ENCODE measurements around the gene HOXA5. TPM values are rescaled to one million over a fixed set of nuclear protein-coding genes. Genes with fewer than 3 reads are reported as not detected.

The HOXA5 gene
- total RNA-seq, 2 donors from 2014 or later, result 13.0 to 16.2 TPM

DNA sequence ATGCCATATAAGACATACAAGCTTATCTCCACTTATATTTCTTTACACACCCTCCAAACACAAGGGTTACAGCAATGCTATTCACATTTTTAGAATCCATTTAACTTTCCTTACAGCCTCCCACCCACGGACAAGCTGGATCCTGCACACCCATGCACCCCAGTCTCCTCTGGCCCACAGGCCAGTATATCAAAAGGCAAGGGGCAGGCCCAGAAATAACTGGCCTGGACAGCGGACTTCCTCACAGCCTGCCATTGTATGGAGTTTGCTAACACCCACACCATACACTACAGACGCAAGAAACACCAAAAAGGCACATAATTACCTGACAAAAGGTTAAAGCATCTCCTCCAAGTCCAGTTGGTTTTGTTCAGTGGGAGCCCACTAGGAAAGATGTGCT is 24.9 kb downstream of the HOXA5 start:
- no peak for DNase-seq
- ATAC-seq, result no peak
- intact Hi-C loops (cut with DNase I, micrococcal nuclease), result no loop called here

DNA sequence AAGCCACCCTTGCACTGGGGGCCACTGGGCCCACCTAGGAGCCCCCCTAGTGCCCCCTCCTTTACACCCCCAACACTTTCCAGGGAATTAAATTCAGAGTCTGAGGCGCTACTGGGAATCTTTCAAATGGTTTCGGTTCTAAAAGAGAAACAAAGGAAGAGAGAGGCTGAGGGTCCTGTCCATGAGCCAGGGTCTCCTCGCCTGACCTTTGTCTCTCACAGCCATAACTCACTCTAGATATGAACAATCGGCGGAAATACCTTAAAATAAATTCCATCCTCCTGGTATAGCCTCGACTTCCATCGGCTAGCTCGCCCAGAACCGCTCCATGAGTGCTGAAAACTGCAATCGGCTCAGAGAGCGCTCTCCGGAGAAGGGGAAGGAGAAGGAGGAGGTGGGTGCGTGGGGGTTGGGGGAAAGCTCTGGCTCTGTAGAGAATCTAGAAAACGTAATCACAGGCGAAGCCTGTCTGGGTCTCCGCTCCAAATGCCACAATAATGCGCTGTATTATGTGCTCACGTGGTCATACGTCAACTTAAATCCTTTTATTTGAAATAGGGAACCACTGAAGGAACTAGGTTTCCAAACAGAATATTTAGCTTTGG is 25.5 kb downstream of the HOXA5 start:
- ATAC-seq, result no peak
- DNase-seq, result no peak

DNA sequence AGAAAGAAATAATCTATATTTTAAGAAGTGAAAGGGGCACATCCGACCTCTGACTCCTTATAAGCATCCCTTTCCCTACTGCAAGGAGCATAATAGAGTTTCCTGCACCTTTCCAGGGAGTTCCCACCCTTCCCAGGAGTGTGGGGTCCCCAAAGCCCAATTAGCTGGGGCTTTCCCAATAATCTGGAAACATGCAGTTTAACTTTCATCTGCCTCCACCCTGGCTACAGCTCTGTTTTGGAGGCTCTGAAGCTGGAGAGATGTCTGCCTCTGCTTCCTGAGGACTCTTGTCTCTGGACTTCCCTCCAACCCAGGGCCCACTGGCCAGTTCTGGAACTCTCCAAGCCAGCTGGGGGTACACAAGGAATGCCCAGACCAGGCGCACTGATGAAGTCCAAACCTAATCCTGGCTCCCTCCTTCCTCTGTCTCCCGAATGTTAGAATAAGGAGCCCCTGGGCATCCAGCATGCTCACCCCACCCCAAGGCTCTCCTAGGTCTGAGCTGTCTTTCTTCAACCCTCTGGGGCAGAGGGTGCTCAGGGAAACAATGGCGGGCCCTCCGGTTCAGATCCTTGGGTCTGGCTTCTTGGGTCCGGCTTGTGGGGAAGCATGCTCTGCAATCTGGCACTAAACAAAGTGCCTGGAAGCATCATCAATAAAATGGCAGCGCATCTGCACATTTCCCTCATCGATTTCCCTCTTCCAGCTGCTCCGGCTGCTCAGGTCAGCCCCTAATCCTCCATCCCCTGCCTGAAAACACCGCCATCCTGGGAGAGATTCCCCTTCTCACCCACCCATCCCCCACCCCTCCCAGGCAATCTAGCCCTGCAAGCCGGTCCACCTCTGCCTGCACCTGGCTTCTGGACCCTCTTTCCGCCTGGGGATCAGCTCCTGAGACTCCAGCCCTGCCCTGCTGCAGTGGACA is 26.3 kb downstream of the HOXA5 start:
- ATAC-seq, result no peak
- no peak for DNase-seq

More for the DNA sequence above, 25.5 kb downstream of the HOXA5 start:
- intact Hi-C loops (cut with DNase I, micrococcal nuclease), result no loop called here

DNA sequence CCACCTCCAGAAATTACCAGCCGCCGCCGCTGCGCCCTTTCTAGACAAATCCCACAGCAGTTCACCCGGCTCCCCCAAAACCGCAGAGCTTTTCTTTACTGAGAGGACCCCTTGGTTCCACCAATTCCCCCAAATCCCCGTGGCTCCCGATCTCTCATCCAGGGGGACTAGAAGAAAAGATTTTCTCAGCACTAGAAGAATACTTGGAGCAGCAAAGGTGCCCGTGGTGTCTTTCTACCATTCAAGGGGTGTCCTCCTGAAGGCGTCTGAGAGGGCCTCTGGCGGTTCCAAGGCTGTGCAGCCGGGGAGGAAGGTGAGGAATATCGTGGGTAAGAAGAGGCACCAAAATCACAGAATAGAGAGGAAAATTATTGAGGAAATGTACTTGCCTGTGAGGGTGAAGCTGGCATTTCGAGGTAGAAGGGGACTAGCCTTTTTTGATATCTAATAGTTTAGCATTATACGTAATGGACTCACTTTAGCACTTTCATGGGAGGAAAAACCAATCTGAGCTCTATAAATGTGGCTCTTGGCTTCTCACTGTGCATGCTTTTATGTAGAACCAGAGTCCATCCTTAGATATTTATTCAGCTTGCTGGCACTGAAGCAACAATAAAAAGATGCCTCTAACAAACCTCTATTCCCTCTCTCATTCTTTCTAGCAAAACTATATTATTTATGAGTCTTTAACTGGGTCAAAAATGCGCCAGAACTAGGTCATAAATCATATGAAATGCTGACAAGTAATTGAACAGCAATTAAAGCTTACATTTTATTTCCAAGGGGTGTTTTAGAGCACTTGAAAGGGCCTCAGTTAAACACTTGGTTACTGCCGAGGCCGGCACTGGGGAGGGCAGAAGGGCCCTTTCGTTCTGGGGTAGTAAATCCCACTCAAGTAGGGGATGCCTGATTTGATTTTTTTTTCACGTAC is 27.2 kb downstream of the HOXA5 start:
- intact Hi-C loops (cut with DNase I, micrococcal nuclease), result no loop called here
- no peak for ATAC-seq
- no peak for DNase-seq

More for the DNA sequence above, 26.3 kb downstream of the HOXA5 start:
- intact Hi-C loops (cut with DNase I, micrococcal nuclease), result no loop called here

DNA sequence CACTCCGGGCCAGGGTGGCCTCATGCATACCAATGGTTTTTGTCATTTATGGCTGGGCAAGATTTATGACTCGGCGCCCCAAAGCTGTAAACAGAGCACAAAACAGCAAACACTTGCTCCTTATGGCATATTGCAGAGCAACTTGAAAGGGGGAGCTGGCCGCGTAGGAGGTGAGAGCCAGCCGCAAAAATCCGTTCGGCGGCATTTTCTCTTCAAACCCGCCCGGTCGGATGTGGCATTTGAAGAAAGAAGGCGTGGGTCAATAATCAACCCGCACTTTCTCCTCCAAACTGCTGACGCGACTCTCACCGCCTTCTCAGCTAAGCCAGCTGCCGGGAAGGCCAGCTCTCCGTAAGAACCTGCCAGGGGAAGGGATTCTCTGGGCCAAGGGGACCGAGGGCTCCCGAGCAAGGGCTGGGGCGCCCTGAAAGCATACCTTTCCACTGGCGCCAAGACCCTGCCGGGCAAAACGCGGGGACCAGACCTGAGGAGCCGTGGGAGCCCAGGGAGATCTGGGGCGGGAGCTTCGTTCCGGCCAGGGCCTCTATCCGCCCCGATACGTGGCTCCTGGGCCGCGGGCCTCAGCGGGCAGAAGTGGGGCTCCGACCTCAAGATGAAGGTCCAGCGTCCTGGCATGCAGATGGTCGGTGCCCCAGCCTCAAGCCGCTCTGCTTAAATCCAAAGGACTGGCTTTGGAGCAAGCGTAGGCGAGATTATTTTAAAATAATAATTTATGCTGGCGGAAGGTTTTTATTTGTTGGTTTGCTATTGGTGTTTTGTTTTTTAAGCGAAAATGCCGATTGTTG is 28.1 kb downstream of the HOXA5 start:
- intact Hi-C loops (cut with DNase I, micrococcal nuclease), result no loop called here

DNA sequence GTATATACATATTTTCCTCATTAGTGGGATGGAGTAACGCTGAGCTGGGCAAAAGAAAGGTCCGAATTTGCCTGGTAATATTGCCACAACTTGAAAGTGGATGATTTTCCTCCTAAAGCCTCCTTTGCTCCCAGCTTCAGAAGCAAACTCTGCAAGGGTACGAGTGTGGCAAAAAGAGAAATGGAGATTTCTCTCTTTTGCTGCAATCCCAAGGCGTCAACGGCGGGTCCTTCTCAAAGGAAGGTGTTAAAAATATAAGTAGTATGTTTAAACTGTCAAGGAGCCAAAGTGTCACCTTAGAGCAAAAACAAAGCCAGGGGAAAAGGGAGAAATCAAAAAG is 28.6 kb downstream of the HOXA5 start:
- intact Hi-C loops (cut with DNase I, micrococcal nuclease), result no loop called here
- ATAC-seq (no peak), DNase-seq (no peak)

More for the DNA sequence above, 28.1 kb downstream of the HOXA5 start:
- peak; percentile 34 for ATAC-seq
- DNase-seq, result peak; percentile 66 to 74

DNA sequence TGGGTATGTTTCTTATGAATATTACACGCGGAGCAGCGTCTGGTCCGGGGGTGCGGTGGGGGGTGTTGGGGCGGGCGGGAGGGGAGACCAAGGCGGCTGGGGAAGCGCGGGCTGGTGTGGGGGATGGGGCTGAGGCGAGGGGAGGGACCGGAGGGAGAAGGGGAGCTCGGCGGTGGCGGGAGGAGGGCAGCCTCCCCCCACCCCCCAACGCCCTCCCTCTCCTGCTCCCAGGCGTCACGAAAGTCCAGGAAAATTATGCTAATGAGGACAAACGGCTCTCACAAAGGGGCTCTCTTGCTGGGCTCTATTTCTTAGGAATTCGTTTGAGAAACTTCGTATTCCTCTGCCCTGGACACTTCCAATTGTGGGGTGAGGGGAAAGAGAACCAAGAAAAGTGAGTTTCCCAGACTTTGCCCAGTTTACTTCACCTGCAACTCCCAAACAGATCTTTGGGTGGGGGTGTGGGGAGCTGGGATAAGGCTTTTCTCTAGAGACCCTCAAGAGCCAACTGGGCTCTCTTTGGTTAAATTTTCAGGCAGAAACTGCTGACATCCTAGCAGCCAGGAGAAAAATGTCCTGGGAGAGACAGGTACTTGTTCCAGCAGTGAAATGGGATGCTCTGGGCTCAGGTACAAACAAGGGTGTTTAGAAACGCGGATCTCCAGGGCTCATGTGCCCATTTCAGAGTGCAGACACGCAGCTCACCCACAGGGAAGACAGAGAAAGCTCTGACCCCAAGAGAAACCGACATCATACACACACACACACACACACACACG is 29.3 kb downstream of the HOXA5 start:
- peak; percentile 19 for ATAC-seq
- intact Hi-C loops (cut with DNase I, micrococcal nuclease), result no loop called here
- peak; percentile 66 to 76 for DNase-seq

DNA sequence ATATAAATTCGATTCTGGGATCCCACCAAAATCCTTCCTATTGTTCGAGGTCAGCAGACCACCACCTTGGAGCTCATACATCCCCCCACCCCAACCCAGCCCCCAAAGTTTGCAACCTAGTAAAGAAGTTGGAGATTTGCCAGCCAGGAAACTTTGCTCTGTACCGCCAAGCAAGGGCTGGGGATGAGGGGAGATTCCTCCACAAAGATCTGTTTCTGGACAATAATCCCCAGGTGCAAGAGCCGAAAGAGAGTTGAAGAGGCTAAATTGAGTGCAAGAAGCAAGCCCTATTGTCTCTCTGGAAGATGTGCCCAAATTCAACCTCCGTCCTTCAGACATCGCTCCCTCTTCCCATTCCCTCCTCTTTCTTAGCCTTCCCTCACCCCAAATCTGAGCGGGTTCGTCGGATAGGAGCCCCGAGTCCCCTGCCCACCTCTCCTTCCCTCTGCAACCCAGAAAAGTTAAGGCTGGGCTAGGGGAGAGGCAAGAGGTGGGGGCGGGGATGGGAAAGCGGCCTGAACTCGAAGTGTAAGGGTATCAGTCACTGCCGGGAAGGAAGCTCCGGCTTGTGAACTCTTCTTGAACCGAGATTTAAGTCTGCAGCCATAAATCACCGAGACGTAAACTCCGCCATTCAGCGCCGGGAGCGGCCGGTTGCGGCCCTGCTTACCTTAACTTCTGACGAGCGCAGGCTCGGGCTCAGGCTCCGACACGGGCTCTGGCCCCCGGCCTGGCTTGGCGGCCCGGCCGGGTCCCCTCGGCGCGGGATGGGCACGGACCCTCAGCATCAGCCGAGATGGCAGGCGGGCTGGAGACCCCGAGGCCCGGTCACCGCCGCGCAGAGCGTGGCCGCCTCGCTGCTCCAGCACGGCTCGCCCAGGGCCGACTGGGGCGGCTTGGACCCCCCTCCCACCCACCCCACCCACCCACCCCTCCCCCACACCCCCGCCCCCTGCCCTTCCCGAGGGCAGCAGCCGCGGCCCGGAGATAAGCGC is 30.2 kb downstream of the HOXA5 start:
- intact Hi-C loops (cut with DNase I, micrococcal nuclease), result no loop called here
- peak; percentile 82 to 85 for DNase-seq

DNA sequence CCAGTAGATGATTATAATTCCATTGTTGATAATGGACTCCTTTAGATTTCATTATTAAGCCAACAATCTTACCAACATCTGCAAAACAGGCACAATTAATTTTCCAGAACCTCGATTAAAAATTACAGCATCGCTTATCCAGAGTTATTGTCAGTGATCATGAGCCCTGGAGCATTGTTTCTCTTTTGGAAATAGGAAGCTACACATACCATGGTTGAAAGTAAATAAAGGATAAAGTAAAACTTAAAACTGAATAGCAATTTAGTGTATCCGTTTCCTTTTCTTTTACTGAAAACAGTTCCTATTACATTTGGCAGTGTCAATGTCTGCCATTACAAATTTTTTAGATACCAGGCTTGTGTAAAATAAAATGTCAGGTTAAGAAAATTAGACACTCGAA is 31.1 kb downstream of the HOXA5 start:
- intact Hi-C loops (cut with DNase I, micrococcal nuclease), result no loop called here
- DNase-seq, result no peak
- ATAC-seq, result no peak

More for the DNA sequence above, 30.2 kb downstream of the HOXA5 start:
- ATAC-seq, result peak; percentile 61

DNA sequence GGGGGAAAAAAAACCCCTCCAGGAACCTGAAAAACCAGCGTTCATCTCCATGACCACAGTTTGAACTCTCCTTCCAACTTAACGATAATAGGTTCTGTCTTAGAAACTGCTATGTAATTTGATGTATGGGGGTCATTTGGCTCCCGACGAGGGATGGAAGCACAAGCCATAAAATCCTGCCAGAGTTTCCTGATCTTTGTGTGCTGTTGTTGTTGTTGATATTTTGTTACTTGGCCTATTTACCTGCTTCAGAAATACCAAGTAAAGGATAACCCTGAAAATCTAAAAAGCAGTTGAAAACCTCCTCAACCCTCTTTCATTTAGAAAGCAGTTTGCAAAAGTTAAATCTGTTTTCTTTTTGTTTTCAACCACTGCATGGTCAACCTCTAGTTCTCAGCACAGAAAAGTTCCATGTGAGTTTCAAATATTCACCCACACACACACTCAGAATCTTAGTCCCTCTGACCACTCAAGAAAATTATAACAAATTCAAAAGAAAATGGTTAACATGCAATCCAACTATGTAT is 31.7 kb downstream of the HOXA5 start:
- ATAC-seq (no peak), DNase-seq (no peak)
- intact Hi-C loops (cut with DNase I, micrococcal nuclease), result no loop called here

DNA sequence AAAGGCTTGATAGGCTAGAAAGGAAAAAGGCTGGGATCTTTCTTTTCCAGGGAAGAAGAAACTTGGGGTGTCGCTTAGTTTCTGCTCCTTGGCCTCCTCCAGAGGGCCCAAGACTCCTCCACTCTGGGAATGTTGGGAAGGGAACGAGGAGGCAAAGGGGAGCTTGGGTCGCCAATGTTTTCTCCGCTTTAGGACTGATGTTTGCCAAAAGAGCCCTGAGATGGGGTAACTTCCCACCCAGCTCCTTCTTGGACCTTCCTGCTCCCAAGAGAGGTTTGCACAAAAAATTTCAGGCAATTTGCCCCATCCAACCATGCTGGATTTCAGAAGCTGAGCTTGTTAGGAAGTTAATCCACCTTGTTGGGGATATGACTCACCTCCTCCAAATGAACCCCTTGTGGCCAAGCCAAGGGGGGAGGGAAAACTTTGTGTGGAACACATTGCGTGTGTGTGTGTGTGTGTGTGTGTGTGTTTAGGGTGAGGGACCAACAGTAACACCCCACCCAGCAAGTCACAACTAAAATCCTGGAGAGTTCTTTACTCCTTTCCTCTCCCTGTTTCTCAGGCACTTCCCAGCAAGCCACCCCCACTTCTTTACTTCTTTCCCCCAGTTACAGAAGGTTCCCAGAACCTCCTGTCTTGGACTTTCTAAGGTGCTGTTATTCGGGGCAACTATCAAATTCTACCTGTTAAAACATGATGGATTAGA is 32.3 kb downstream of the HOXA5 start:
- ATAC-seq, result no peak
- intact Hi-C loops (cut with DNase I, micrococcal nuclease), result no loop called here

DNA sequence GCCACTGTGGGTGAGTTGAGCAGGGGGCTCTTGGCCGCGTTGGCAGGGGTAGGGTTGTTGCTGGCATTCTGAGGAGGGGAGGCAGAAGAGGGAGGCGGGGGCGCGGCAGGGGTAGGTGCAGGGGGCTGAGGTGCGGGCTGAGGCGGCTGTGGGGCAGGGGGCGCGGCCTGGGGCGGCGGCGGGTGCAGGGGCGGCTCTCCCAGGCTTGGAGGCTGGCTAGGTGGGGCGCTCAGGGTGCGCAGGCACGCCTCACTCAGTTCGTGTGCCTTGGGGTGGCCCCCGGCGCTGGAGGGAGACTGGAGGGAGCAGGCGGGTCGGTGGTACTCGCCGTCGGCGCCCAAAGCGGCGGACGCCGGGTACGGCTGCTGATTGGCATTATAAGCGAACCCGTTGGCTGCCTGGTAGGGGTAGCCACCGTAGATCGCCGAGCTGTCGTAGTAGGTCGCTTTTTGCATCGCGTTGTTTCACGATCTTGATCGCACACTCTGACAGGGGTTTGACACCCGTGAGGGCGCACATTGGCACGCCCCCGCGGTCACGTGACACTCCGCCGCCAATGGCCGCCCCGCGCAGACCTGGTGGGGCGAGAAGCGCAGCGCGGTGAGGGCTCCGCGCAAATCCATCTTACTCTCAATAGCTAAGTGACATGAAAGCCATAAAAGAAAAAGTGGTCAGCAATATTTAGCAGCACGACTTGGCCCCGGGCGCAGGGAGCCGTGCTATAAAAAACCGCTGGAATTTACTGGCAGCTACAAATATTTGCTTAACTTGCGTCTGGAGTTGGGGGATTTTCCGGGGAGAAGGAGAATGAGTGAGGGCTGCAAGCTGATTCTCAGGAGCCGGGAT is 33.1 kb downstream of the HOXA5 start:
- ATAC-seq (peak; percentile 33), DNase-seq (peak; percentile 76 to 84)
- intact Hi-C loops (cut with DNase I, micrococcal nuclease), result no loop called here

More for the DNA sequence above, 32.3 kb downstream of the HOXA5 start:
- peak in 1 of 2 donors; percentile 61 for DNase-seq

DNA sequence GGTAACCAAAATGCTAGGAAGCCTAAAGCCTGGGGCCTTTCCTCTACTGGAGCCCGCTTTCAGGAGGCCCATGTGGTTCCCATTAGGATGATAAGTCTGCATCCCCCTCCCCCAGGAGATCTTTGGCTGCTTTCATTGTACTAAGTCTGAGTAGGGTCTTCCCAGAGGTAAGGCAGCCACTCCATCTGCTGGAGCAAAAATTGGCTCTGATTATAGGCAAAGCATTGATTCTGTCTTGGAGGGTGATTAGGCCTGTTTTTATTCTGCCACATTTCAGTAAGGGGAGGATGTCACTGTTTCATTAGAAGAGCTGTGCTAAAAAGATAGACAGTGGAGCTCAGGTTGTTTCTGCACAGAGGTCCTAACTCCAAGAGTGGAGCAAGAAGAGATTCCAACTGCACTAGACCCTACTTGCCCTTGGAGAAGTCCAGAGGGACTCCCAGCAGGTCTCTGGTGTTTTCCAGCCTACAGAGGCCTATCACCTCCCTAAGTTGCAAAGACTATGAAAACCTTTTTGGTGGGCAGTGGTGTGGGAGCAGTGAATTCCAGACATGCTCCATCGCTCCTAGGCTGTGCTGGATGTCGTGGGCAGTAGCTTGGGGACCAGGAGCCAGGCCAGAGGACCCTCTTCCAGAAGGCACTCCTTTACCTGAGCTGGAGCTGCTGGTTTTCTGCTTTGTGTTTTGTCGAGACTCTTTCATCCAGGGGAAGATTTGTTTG is 33.9 kb downstream of the HOXA5 start:
- DNase-seq, result no peak
- intact Hi-C loops (cut with DNase I, micrococcal nuclease), result no loop called here
- no peak for ATAC-seq
